GM12865 (cell line): ENCODE results near the gene SERPINA4.

ENCODE experiments used
- DNase-seq: peaks from one replicate; pipeline ENCODE4 v3.0.0; 2010; ENCODE audit warnings: low read depth
- H3K4me3 ChIP-seq: 2 replicates; pipeline ENCODE4 v1.5.1; 2011; ENCODE audit warnings: mild to moderate bottlenecking, low read depth, low read length, control low read depth
- TF ChIP-seq, protein P1 (sequence below): IDR thresholded peaks from 2 replicates; pipeline ENCODE4 v1.5.1; 2011; ENCODE audit warnings: low read length, control low read depth, low read depth, inconsistent platforms; ENCODE audit not compliant: insufficient read depth; ENCODE audit errors: missing control alignments

SERPINA4 gene

DNA sequence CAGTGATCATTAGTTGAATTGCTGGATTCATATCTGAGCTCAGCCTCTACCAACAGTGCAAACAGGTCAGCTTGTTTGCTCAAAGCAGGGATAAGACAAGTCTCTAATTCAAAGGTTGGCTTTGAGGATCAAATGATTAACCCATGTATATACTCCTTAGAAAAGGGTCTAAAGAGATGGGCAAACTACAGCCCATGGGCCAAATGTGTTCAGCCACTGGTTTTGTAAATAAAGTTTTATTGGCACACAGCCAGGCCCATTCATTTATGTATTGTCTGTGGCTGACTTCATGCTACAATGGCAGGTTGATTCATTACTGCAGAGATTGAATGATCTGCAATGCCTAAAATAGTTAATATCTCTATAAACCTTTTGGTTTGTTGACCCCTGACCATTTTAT lies 3.1 kb downstream of the SERPINA4 start:
- no peak overlapping the region for H3K4me3 ChIP-seq
- TF ChIP-seq, protein P1, sequence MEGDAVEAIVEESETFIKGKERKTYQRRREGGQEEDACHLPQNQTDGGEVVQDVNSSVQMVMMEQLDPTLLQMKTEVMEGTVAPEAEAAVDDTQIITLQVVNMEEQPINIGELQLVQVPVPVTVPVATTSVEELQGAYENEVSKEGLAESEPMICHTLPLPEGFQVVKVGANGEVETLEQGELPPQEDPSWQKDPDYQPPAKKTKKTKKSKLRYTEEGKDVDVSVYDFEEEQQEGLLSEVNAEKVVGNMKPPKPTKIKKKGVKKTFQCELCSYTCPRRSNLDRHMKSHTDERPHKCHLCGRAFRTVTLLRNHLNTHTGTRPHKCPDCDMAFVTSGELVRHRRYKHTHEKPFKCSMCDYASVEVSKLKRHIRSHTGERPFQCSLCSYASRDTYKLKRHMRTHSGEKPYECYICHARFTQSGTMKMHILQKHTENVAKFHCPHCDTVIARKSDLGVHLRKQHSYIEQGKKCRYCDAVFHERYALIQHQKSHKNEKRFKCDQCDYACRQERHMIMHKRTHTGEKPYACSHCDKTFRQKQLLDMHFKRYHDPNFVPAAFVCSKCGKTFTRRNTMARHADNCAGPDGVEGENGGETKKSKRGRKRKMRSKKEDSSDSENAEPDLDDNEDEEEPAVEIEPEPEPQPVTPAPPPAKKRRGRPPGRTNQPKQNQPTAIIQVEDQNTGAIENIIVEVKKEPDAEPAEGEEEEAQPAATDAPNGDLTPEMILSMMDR = no peak

DNA sequence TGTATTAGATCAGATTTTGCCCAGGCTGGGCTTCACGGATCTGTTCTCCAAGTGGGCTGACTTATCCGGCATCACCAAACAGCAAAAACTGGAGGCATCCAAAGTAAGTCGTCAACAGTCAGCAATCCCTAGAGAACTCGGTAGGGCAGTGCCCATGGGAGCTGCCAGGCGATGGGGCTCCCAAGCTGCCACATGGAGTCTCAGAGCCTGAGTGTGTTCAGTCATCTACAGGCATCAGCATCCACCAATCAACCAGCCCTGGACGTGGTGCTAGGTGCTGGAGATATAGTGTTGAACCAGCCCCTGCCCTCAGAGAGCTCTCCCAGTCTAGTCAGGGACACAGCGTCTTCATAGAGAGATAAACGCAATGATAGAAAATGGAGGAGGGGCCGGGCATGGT lies 6.9 kb downstream of the SERPINA4 start:
- no peak overlapping the region for H3K4me3 ChIP-seq
- DNase-seq = no peak
- TF ChIP-seq, protein P1 = no peak

More for the DNA sequence above, 3.1 kb downstream of the SERPINA4 start:
- DNase-seq = no peak

DNA sequence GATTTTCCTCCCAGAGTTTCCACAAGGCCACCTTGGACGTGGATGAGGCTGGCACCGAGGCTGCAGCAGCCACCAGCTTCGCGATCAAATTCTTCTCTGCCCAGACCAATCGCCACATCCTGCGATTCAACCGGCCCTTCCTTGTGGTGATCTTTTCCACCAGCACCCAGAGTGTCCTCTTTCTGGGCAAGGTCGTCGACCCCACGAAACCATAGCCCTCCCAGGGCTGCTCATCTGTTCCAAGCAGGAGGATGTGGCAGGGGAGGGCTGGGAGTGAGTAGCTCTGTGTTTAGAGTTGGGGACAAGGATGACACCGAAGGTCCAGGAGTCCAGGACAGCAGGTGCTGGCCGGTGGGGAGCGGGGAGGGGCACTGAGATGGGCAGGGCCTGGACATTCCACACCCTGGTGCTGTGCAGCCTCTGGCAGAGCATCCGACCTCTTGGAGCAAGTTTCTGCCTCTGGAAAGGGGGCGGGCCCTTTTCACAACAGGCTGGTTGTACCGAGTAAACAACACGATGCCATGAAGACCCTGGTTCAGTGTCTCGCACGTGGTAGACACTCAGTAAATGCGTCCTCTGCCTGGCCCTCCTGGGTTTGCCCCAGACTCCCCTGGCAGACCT lies 8.2 kb downstream of the SERPINA4 start:
- no peak for DNase-seq
- TF ChIP-seq, protein P1 = no peak
- H3K4me3 ChIP-seq = no peak overlapping the region

DNA sequence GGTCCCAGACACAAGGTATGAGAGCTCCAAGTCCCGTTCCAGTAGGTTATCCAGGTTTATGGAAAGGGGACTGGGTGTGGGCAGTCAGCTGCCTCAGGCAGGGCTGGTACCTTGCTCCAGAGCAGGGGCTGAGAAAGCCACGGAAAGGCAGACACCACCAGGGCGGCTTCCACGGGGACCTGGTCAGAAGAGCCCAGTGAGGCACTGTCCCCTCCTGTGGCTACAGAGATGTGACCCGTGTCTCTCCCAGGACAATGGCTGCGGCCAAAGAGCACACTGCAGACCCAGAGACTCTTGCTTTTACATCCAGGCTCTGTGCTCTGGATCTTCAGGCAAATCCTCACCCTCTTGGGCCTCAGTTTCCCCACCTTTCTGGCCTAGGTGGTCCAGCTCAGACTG lies 8.8 kb downstream of the SERPINA4 start:
- TF ChIP-seq, protein P1 = no peak
- DNase-seq = no peak
- H3K4me3 ChIP-seq = no peak overlapping the region

DNA sequence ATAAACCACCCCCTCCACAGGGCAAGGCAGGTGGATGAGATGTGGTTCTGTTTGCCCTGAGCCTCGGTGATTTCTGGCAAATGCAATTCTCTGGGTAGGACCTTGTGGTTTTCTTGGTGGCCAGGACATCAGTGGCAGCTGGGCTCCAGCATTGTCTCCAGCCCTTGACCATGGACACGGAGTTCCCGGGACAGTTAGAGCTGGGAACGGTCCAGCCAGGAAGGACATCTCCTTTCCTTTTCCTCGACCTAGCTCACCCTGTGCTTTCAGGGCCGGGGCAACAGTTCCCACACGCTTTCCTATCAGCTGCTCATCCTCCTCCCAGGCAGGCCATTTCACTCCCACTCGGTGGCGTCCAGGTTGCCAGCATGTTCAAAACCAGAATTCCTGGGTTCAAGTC lies 9.2 kb downstream of the SERPINA4 start:
- DNase-seq = no peak
- H3K4me3 ChIP-seq = no peak overlapping the region
- TF ChIP-seq, protein P1 = no peak

DNA sequence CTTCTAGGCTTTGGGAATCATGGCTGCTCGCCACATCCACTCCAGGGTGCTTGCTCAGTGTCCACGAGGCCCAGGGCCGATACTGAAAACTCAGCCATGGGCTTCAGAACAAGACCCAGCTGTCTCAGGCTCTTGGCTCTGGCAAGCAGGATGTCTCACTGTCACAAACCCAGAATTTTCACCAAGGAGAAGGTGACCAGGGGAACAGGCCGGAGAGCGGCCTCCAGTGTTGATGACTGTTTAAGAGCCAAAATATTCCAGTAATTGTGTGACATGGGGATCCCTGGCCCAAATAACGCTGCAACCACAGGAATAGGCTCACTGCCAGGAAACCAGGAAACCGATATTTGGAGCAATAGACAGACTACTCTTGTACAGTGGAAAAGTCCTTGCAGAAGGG lies 10.2 kb downstream of the SERPINA4 start:
- no peak overlapping the region for H3K4me3 ChIP-seq
- DNase-seq = no peak
- TF ChIP-seq, protein P1 = no peak

DNA sequence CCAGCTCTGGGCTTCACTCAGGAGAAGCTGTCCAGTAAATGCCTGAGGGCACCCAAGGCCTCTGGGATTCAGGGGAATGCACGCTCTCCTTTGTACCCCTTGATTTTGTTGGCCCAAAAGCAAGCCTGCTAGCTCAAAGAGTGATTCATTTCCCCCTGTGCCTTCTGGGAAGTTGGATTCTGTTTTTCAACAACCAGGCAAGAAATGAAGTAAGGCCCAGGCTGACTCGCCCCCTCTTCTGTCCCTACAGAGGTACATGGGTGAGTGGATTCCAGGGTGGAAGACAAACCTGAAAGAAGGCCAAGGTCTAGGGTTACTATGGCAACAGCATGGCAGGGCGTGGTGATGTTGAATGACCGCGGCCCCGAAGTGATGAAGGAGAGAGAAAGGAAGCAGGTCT lies 10.7 kb downstream of the SERPINA4 start:
- no peak overlapping the region for H3K4me3 ChIP-seq
- TF ChIP-seq, protein P1 = no peak
- DNase-seq = no peak
